Nephron (organoid): ENCODE results near the gene MAML3.

Source experiments
- H3K27ac Mint-ChIP-seq, 3 experiments: 2 replicates each; pipeline ENCODE4 v1.8.0; 2020; ENCODE audit warnings: mixed read lengths in 3 of 3, mild to moderate bottlenecking in 2 of 3, moderate library complexity in 1 of 3
- H3K27me3 Mint-ChIP-seq: 2 replicates; pipeline ENCODE4 v1.8.0; 2021; ENCODE audit warnings: low read depth, mild to moderate bottlenecking, moderate library complexity, mixed read lengths
- H3K36me3 Mint-ChIP-seq: 2 replicates; pipeline ENCODE4 v1.8.0; 2020; ENCODE audit warnings: low read depth, mixed read lengths
- H3K4me1 Mint-ChIP-seq: 2 replicates; pipeline ENCODE4 v1.8.0; 2020; ENCODE audit warnings: mixed read lengths
- H3K4me3 Mint-ChIP-seq, 3 experiments: 2 replicates each; pipeline ENCODE4 v1.8.0; 2020; ENCODE audit warnings: mild to moderate bottlenecking in 3 of 3, mixed read lengths in 3 of 3, moderate library complexity in 2 of 3
- H3K9me3 Mint-ChIP-seq: 2 replicates; pipeline ENCODE4 v1.8.0; 2020; ENCODE audit warnings: mixed read lengths
- TF ChIP-seq, protein P1 (sequence below), 3 experiments: fragments of 200-600 bp; sonication (generic); IDR thresholded peaks; one replicate each; pipeline ENCODE4 v1.5.0; 2021; ENCODE audit warnings: antibody characterized with exemption in 3 of 3; ENCODE audit not compliant: unreplicated experiment in 3 of 3

Gene MAML3

DNA sequence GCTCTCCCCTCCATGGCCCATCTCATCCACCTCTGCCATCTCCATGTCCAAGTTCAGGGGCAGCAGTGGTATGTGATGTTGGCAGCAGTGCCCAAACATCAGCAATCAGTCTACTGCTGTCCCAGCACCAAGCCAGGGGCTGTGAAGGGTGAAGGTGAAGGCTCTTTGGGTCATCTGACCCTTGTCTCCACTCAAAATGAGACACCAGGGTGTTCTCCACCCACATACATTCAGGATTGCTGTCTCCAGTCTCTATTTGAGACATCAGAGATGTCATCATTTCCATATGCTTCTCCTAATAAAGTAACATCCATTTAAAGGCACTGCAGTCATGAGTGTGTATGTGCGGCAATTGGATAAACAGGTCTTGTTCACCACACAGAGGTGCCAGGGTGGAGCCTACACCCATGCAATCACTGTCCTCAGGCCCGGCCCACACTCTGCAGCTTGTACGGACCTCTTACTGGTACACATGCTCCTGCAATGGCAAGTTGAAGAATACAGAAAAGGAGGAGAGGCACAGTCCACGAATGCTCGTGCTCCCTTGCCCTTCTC lies 22.2 kb downstream of the MAML3 start:
- Mint-ChIP-seq H3K27me3 (no peaks in the 10 kb centered on the region), H3K36me3 (peaks cover 8% of the 10 kb centered on the region)
- TF ChIP-seq, protein P1, sequence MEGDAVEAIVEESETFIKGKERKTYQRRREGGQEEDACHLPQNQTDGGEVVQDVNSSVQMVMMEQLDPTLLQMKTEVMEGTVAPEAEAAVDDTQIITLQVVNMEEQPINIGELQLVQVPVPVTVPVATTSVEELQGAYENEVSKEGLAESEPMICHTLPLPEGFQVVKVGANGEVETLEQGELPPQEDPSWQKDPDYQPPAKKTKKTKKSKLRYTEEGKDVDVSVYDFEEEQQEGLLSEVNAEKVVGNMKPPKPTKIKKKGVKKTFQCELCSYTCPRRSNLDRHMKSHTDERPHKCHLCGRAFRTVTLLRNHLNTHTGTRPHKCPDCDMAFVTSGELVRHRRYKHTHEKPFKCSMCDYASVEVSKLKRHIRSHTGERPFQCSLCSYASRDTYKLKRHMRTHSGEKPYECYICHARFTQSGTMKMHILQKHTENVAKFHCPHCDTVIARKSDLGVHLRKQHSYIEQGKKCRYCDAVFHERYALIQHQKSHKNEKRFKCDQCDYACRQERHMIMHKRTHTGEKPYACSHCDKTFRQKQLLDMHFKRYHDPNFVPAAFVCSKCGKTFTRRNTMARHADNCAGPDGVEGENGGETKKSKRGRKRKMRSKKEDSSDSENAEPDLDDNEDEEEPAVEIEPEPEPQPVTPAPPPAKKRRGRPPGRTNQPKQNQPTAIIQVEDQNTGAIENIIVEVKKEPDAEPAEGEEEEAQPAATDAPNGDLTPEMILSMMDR (IDR thresholded peaks at IDR 0.05; ENCODE audit: unreplicated experiment in 3 of 3) = no peak

DNA sequence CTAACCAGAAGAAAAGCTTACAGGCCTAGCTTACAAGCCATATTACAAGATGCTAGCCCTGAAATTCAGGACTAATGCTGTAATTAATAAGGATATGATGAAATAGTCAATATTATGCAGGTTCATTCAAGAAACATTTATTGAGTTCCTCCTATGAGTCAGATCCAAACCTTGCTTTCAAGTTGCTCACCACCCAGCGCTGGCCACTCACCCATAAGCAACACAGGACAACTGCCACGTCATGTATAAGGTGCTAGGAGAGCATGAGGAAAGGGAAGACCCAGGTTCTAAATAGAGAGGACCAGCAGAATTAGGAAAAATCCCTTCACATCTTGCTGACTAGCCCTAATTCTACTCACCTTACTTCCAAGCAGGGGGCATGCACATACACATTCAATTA lies 23.3 kb downstream of the MAML3 start:
- H3K27me3 Mint-ChIP-seq = no peaks in the 10 kb centered on the region
- TF ChIP-seq, protein P1 (IDR thresholded peaks at IDR 0.05; ENCODE audit: unreplicated experiment in 3 of 3) = no peak
- H3K4me1 Mint-ChIP-seq = peaks cover 28% of the 10 kb centered on the region
- H3K9me3 Mint-ChIP-seq = no peaks in the 10 kb centered on the region
- H3K4me3 Mint-ChIP-seq = no peak overlapping the region
- H3K27ac Mint-ChIP-seq = no peak overlapping the region
- peaks cover 12% of the 10 kb centered on the region for H3K36me3 Mint-ChIP-seq

More for the DNA sequence above, 22.2 kb downstream of the MAML3 start:
- Mint-ChIP-seq H3K4me1 (peaks cover 38% of the 10 kb centered on the region), H3K9me3 (no peaks in the 10 kb centered on the region), H3K27ac (peak overlapping the region in 2 of 3 experiments; percentile 29 to 58), H3K4me3 (no peak overlapping the region)

DNA sequence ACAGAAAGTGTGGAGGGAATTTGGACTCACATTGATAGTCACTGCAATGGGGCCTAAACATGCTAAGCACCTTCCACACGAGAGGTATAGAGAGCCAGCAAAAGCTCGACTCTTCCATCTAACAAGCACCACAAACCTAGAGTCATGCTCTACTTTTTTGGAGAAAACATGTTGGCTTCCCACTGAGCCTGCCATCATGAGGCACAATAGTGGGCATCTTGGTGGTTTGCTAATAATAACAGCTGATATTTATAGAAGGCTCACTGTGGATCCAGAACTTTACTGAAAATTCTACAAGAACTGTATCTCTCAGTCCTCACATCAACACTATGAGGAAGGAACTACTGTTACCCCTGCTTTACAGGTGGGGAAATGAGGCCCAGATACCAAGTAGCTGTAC lies 26.6 kb downstream of the MAML3 start:
- no peak overlapping the region for H3K27ac Mint-ChIP-seq
- peaks cover 4% of the 10 kb centered on the region for H3K4me1 Mint-ChIP-seq
- TF ChIP-seq, protein P1 (IDR thresholded peaks at IDR 0.05; ENCODE audit: unreplicated experiment in 3 of 3) = no peak
- no peaks in the 10 kb centered on the region for H3K27me3 Mint-ChIP-seq
- no peaks in the 10 kb centered on the region for H3K9me3 Mint-ChIP-seq
- H3K4me3 Mint-ChIP-seq = no peak overlapping the region
- H3K36me3 Mint-ChIP-seq = peaks cover 15% of the 10 kb centered on the region

DNA sequence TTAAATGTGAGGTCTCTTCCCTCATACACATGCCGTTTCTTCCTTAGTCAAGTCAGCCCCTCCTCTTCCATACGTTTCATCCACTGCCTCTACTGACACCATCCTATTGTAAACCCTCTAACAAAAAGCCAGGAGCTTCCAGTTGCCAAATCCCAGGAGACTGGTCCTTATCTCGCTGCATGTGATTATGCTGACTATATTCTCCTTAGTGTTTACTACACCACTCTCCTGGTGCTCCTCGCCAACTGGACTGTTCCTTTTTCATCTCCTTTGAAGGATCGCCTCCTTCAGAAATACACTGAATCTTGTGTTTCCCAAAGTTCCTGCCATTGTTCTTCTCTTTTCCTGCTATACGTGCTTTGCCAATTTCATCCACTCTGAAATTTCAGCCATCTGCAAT lies 27.7 kb downstream of the MAML3 start:
- Mint-ChIP-seq H3K36me3 (peaks cover 15% of the 10 kb centered on the region), H3K4me1 (no peaks in the 10 kb centered on the region), H3K9me3 (no peaks in the 10 kb centered on the region), H3K27me3 (no peaks in the 10 kb centered on the region), H3K27ac (peak overlapping the region in 1 of 3 experiments; percentile 9), H3K4me3 (no peak overlapping the region)
- TF ChIP-seq, protein P1 (IDR thresholded peaks at IDR 0.05; ENCODE audit: unreplicated experiment in 3 of 3) = no peak

DNA sequence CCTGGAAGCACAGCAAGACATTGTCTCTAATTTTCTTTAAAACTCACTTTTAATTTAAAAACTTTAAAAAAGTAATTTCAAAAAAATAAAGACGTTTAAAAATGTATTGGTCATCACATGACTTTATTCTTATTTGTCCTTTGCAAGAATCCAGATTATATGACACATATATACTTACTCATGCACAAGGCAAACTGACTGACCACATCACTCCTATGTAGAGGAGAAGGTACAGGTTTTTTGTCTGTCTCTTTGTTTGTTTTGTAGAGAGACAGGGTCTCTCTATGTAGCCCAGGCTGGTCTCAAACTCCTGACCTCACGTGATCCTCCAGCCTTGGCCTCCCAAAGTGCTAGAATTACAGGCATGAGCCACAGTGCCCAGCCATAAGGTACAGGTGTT lies 28.6 kb downstream of the MAML3 start:
- H3K4me1 Mint-ChIP-seq = peaks cover 4% of the 10 kb centered on the region
- H3K36me3 Mint-ChIP-seq = peaks cover 15% of the 10 kb centered on the region
- H3K27ac Mint-ChIP-seq = no peak overlapping the region
- no peak overlapping the region for H3K4me3 Mint-ChIP-seq
- no peaks in the 10 kb centered on the region for H3K9me3 Mint-ChIP-seq
- TF ChIP-seq, protein P1 (IDR thresholded peaks at IDR 0.05; ENCODE audit: unreplicated experiment in 3 of 3) = no peak
- no peaks in the 10 kb centered on the region for H3K27me3 Mint-ChIP-seq

DNA sequence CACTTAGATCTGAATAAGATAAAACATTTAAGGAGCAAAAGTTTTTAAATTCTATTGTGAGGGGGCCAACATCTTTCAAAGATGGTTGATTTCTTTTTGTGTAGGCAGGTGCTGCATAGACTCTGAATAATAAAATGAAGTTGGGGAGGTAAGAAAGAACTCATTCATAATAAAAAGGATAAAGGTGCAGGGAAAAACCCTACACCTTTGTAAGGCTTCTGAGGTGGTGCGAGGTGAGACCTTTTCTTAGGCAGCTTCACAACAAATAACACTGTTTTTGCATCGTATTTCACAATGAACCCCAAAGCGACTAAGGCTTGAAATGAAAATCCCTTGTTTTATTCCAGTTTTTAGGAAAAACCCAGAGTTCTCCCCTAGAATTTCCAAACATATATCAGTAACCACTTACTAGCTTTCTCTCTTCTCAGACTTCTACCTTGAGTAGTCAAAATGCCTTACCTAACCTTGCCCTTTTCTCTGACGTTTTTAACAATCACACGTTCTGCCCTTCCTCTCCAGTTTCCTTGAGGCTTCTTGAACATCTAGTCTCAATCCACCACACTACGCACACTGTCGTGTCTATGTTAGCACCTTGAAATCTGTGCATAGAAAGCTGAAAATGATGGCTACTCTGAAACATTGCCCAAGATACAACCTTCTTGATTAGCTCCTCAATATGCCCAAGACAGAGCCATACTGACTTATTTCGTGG lies 30.2 kb downstream of the MAML3 start:
- no peak overlapping the region for H3K4me3 Mint-ChIP-seq
- peaks cover 15% of the 10 kb centered on the region for H3K36me3 Mint-ChIP-seq
- no peaks in the 10 kb centered on the region for H3K27me3 Mint-ChIP-seq
- H3K9me3 Mint-ChIP-seq = no peaks in the 10 kb centered on the region
- TF ChIP-seq, protein P1 (IDR thresholded peaks at IDR 0.05; ENCODE audit: unreplicated experiment in 3 of 3) = no peak
- peaks cover 4% of the 10 kb centered on the region for H3K4me1 Mint-ChIP-seq
- no peak overlapping the region for H3K27ac Mint-ChIP-seq
